Cardiac muscle cell (in vitro differentiated cells and primary cell): ENCODE results near the gene PTPRD. TPM values are rescaled to one million over a fixed set of nuclear protein-coding genes. Genes with fewer than 3 reads are reported as not detected.

ENCODE experiments used
- DNase-seq, 2 donors: peaks; one replicate each; pipeline versions ENCODE4 v3.0.0 to v3.0.0-alpha.2; 2010 to 2017; ENCODE audit warnings: low read depth in 1 of 2, low spot score in 1 of 2
- H3K27ac ChIP-seq: fragments of 200-600 bp; sonication (generic); 2 replicates; pipeline ENCODE4 v1.5.1; 2016
- H3K27me3 ChIP-seq: fragments of 200-600 bp; sonication (generic); 2 replicates; pipeline ENCODE4 v1.6.0; 2016; ENCODE audit warnings: control low read depth
- H3K36me3 ChIP-seq: fragments of 200-600 bp; sonication (generic); 2 replicates; pipeline ENCODE4 v1.5.1; 2016; ENCODE audit warnings: control low read depth
- H3K4me1 ChIP-seq: fragments of 200-600 bp; sonication (generic); 2 replicates; pipeline ENCODE4 v1.8.1; 2017; ENCODE audit warnings: low read depth, mild to moderate bottlenecking, mixed run types
- H3K4me3 ChIP-seq: fragments of 200-600 bp; sonication (generic); 2 replicates; pipeline ENCODE4 v1.5.1; 2016; ENCODE audit warnings: mild to moderate bottlenecking
- H3K9me3 ChIP-seq: fragments of 200-600 bp; sonication (generic); 2 replicates; pipeline ENCODE4 v1.5.1; 2017; ENCODE audit warnings: low read depth, mild to moderate bottlenecking, control low read depth
- polyA plus RNA-seq: library from polyadenylated mRNA; unstranded; fragments of >200 nt; fragmentation: Nextera tagmentation; extraction: Ambion mirVana; gene quantifications from 2 replicates; pipeline ENCODE4 v1.2.1, GENCODE V29; 2016
- total RNA-seq: library from RNA; depleted of rRNA; stranded (reverse); fragments of >200 nt; gene quantifications from 2 replicates; pipeline ENCODE4 v1.2.3, GENCODE V29; 2016
- TF ChIP-seq, protein P1 (sequence below): IDR thresholded peaks from 2 replicates; pipeline ENCODE4 v1.5.1; 2012; ENCODE audit warnings: low read depth, mild to moderate bottlenecking, low read length

The PTPRD gene
- total and polyA plus RNA-seq, 2 experiments from 2014 or later, result 37.0 to 287 TPM

DNA sequence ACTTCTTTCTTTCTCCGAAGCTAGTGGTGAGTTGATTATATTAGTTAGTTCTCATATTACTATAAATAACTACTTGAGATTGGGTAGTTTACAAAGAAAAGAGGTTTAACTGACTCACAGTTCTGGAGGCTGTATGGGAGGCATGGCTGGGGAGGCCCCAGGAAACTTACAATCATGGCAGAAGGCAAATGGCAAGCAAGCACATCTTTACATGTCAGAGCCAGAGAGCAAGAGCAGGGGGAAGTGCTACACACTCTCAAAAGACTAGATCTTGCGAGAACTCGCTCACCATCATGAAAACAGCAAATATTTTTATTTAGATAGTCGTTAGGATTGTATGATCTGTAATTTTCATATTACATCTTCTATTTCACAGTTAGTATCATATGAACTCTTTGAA is 711.2 kb downstream of the PTPRD start:
- Histone ChIP-seq H3K4me3 (no peak overlapping the region), H3K9me3 (no peaks in the 10 kb centered on the region), H3K27me3 (no peaks in the 10 kb centered on the region), H3K4me1 (no peaks in the 10 kb centered on the region), H3K36me3 (no peaks in the 10 kb centered on the region), H3K27ac (no peak overlapping the region)
- TF ChIP-seq, protein P1, sequence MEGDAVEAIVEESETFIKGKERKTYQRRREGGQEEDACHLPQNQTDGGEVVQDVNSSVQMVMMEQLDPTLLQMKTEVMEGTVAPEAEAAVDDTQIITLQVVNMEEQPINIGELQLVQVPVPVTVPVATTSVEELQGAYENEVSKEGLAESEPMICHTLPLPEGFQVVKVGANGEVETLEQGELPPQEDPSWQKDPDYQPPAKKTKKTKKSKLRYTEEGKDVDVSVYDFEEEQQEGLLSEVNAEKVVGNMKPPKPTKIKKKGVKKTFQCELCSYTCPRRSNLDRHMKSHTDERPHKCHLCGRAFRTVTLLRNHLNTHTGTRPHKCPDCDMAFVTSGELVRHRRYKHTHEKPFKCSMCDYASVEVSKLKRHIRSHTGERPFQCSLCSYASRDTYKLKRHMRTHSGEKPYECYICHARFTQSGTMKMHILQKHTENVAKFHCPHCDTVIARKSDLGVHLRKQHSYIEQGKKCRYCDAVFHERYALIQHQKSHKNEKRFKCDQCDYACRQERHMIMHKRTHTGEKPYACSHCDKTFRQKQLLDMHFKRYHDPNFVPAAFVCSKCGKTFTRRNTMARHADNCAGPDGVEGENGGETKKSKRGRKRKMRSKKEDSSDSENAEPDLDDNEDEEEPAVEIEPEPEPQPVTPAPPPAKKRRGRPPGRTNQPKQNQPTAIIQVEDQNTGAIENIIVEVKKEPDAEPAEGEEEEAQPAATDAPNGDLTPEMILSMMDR, result no peak
- DNase-seq, result no peak

DNA sequence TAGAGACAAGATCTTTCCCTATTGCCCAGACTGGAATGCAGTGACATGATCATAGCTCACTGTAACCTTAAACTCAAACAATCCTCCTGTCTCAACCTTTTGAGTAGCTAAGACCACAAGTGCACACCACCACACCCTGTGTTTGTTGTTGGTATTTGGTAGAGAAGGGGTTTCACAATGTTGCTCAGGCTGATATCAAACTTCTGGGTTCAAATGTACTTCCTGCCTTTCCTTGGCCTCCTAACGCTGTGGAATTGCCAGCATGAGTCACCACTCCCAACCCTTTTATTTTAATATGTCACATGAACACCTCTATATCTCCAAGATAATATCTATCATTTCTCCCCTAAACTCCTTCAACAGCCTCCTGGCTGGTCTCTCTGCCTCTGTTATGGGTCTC is 719.0 kb downstream of the PTPRD start:
- Histone ChIP-seq H3K4me1 (no peaks in the 10 kb centered on the region), H3K9me3 (no peaks in the 10 kb centered on the region), H3K27ac (no peak overlapping the region), H3K27me3 (no peaks in the 10 kb centered on the region), H3K4me3 (no peak overlapping the region), H3K36me3 (no peaks in the 10 kb centered on the region)
- TF ChIP-seq, protein P1, result no peak
- no peak for DNase-seq

DNA sequence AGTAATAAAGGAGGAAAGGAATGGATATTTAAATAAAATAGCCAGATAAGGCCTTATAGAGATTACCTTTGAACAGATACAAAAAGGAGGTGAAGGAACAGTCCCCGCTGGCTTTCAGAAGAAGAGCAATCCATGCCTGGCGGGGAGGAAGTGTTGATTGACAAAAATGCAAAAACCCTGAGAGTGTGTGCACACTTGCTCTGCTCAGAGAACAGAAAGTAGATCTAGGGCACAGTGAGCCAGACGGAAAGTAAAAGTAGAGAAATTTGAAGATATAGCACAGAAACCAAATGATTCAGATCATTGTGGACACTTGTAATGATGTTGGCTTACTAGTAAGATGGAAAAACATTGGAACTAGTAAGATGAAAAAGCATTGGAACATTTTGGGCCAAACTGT is 720.6 kb downstream of the PTPRD start:
- H3K27ac ChIP-seq, result no peak overlapping the region
- TF ChIP-seq, protein P1, result no peak
- no peaks in the 10 kb centered on the region for H3K4me1 ChIP-seq
- H3K9me3 ChIP-seq, result no peaks in the 10 kb centered on the region
- no peak for DNase-seq
- no peaks in the 10 kb centered on the region for H3K36me3 ChIP-seq
- H3K4me3 ChIP-seq, result no peak overlapping the region
- H3K27me3 ChIP-seq, result no peaks in the 10 kb centered on the region

DNA sequence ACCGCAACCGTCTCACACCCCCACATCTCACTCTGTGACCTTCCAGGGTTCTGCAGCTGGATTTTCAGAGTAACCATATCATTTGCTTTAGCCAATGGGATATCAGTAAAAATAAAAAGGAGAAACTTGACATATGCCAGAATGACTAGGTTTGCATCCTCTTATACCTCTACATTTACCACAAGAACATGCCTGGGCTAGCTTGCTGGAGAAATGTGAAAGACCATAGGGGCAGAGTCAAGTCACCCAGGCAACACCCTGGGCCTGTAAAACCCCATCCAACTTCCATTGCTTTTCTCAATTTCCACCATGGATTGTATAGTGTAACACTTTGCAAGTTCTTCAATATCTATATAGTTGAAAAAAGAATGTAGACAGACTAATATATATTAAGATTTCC is 731.1 kb downstream of the PTPRD start:
- no peaks in the 10 kb centered on the region for H3K36me3 ChIP-seq
- TF ChIP-seq, protein P1, result no peak
- no peaks in the 10 kb centered on the region for H3K9me3 ChIP-seq
- no peak for DNase-seq
- no peaks in the 10 kb centered on the region for H3K27me3 ChIP-seq
- H3K4me1 ChIP-seq, result no peaks in the 10 kb centered on the region
- H3K4me3 ChIP-seq, result no peak overlapping the region
- no peak overlapping the region for H3K27ac ChIP-seq

DNA sequence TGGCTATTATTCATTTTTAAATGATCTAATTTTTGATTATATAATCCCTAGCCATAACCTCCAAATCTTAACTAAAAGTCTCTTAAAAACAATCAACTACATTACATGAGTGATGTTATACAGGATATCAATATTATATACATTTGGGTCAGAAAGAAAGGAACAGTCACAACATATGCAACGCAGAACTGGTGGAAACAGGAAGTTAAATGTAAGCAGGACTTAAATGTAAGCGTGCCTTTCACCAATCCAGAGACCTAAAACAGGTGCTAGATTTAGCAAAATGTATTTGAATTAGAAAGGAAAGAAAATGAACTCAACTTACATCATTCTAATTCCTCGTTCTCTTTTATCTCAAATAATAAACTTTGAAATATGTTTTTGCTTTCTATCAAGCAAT is 738.5 kb downstream of the PTPRD start:
- no peaks in the 10 kb centered on the region for H3K27me3 ChIP-seq
- no peak for DNase-seq
- H3K9me3 ChIP-seq, result no peaks in the 10 kb centered on the region
- TF ChIP-seq, protein P1, result no peak
- no peak overlapping the region for H3K27ac ChIP-seq
- no peak overlapping the region for H3K4me3 ChIP-seq
- no peaks in the 10 kb centered on the region for H3K36me3 ChIP-seq
- H3K4me1 ChIP-seq, result no peaks in the 10 kb centered on the region
